Left ventricle myocardium superior (tissue), 1 donor: ENCODE data around the gene SLC5A6. TPM values are rescaled to one million over a fixed set of nuclear protein-coding genes. Genes with fewer than 3 reads are reported as not detected.

Source experiments
- ATAC-seq: fragments of 200-7000 bp; cut with Tn5 transposase; one replicate; pipeline ENCODE4 v1.9.1; 2020; ENCODE audit warnings: mild to moderate bottlenecking, moderate library complexity
- DNase-seq: peaks from one replicate; pipeline ENCODE4 v3.0.0-alpha.2; 2020
- intact Hi-C: fragments of 100-400 bp; cut with micrococcal nuclease; formaldehyde crosslinking; loops from one replicate; pipeline ENCODE4 v1.11.0; 2022
- total RNA-seq: library from RNA; stranded (reverse); fragmentation: NEBNext Ultra II Directional; extraction: Animal tissue kit (Norgen Biotek cat#: 25700); gene quantifications from one replicate; pipeline ENCODE4 v1.2.1, GENCODE V29; 2021
- donor health status: DM: no; HTN: yes; CAD: no; lungs with severe emphysema.

SLC5A6 gene
- total RNA-seq, 1 donor from 2014 or later, result 13.3 TPM

- no peak for ATAC-seq
- intact Hi-C loops, result no loop called here
- DNase-seq, result no peak
Measured at GRCh38 chr2:27238976-27239375, 26.9 kb upstream of the SLC5A6 start.

DNA sequence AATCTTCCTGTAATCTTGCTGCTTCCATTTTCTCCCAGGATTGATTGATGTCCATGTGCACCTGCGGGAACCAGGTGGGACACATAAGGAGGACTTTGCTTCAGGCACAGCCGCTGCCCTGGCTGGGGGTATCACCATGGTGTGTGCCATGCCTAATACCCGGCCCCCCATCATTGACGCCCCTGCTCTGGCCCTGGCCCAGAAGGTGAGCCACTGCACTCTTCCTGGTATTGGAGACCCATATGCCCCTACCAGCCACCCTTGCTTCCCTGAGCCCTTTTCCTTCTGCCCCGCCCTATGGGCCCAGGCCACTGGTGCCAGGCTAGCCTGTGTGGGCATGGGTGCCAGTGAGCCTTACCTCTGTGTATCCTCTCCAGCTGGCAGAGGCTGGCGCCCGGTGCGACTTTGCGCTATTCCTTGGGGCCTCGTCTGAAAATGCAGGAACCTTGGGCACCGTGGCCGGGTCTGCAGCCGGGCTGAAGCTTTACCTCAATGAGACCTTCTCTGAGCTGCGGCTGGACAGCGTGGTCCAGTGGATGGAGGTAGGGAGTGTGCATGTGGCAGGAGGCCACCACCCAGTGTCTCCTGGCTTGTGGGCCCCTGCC is 25.4 kb upstream of the SLC5A6 start:
- ATAC-seq (no peak), DNase-seq (no peak)
- intact Hi-C loops, result no loop called here

DNA sequence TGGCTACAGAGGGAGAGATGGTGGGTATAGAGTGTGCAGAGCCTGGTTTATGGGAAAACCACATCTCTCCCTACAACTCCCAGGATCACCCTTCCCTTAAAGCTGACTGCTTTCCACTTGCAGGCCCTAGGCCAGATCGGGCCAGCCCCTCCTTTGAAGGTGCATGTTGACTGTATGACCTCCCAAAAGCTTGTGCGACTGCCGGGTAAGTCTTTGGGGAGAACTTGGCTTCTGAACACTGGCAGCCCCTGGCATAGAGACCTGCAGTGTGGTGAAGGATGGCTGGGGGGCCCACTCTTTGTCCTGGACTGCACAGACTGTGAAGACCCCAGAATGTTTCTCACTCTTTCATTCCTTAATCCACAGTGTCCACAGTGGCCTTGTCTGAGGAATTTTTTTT is 24.6 kb upstream of the SLC5A6 start:
- DNase-seq (no peak), ATAC-seq (no peak)
- intact Hi-C loops, result no loop called here

DNA sequence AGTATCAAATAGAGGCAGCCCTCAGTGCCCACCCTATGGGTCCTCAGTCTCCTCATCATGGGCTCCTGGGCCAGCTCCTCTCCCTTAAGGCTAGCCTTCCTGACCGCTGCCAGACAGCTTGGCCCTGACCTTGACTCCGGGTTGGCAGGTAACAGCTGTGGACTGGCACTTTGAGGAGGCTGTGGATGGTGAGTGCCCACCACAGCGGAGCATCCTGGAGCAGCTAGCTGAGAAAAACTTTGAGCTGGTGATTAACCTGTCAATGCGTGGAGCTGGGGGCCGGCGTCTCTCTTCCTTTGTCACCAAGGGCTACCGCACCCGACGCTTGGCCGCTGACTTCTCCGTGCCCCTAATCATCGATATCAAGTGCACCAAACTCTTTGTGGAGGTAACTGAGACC is 24.1 kb upstream of the SLC5A6 start:
- intact Hi-C loops, result no loop called here

DNA sequence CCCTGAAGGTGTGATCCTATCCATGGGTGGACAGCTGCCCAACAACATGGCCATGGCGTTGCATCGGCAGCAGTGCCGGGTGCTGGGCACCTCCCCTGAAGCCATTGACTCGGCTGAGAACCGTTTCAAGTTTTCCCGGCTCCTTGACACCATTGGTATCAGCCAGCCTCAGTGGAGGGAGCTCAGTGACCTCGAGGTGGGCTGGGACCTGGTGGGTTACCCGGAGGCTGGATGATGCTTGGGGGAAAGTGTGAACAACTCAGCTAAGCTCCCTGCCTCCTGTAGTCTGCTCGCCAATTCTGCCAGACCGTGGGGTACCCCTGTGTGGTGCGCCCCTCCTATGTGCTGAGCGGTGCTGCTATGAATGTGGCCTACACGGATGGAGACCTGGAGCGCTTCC is 21.3 kb upstream of the SLC5A6 start:
- DNase-seq, result no peak
- intact Hi-C loops, result no loop called here
- ATAC-seq, result no peak

More for the DNA sequence above, 24.1 kb upstream of the SLC5A6 start:
- no peak for DNase-seq
- no peak for ATAC-seq

DNA sequence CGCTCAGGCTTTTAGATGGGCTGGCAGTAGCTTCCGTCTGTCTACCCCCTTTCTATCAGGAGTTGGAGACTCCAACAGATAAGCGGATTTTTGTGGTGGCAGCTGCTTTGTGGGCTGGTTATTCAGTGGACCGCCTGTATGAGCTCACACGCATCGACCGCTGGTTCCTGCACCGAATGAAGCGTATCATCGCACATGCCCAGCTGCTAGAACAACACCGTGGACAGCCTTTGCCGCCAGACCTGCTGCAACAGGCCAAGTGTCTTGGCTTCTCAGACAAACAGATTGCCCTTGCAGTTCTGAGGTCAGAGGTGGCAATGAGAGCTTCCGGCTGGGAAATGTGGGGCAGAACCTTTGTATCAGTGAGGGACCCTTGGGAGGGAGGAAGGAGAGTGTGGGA is 19.9 kb upstream of the SLC5A6 start:
- intact Hi-C loops, result no loop called here
- no peak for DNase-seq
- ATAC-seq, result no peak

DNA sequence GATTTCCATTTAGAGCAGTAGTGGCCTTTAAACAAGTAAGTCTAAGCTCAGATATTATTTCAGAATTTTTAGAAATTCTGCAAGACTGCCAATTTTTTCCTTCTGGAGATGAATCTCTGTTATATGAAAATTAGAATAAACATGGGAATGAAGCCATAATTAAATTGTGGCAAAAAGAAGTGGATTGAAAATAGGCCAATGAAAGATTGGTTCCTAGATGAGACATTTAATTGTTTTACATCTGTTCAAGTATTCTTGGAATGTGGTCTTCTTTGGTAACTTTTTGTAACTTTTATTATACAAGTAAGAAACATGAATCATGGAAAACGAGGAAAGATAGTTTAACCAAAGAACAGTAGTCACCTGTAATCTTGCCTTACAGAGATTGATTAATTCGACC is 15.4 kb upstream of the SLC5A6 start:
- intact Hi-C loops, result no loop called here
- ATAC-seq, result no peak

DNA sequence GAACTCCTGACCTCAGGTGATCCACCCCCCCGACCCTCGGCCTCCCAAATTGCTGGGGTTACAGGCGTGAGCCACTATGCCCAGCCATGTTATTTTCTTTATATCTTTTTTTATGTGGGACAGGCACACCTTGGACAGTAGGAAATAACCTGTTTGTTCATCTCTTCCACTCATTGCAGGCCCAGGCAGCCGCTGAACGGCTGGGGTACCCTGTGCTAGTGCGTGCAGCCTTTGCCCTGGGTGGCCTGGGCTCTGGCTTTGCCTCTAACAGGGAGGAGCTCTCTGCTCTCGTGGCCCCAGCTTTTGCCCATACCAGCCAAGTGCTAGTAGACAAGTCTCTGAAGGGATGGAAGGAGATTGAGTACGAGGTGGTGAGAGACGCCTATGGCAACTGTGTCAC is 13.5 kb upstream of the SLC5A6 start:
- no peak for DNase-seq

More for the DNA sequence above, 15.4 kb upstream of the SLC5A6 start:
- no peak for DNase-seq

DNA sequence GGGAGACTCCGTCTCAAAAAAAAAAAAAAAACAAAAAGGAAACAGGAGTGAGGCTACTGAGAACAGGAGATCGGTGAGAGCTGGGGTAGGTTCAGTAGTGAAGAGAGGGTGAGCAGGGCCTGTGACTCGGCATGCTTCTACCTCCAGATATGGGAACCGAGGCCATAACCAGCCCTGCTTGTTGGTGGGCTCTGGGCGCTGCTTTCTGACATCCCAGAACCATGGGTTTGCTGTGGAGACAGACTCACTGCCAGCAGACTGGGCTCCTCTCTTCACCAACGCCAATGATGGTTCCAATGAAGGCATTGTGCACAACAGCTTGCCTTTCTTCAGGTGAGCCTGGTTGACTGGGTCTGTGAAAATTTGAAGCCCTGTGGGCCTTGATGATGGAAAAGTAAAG is 11.3 kb upstream of the SLC5A6 start:
- intact Hi-C loops, result no loop called here
- ATAC-seq (no peak), DNase-seq (no peak)

More for the DNA sequence above, 13.5 kb upstream of the SLC5A6 start:
- no peak for ATAC-seq
- intact Hi-C loops, result no loop called here

GRCh38 chr2:27222407-27222806 is 10.3 kb upstream of the SLC5A6 start:
- intact Hi-C loops, result no loop called here
- DNase-seq, result no peak
- ATAC-seq, result no peak

GRCh38 chr2:27221166-27221565 is 9.1 kb upstream of the SLC5A6 start:
- DNase-seq (no peak), ATAC-seq (no peak)
- intact Hi-C loops, result no loop called here

DNA sequence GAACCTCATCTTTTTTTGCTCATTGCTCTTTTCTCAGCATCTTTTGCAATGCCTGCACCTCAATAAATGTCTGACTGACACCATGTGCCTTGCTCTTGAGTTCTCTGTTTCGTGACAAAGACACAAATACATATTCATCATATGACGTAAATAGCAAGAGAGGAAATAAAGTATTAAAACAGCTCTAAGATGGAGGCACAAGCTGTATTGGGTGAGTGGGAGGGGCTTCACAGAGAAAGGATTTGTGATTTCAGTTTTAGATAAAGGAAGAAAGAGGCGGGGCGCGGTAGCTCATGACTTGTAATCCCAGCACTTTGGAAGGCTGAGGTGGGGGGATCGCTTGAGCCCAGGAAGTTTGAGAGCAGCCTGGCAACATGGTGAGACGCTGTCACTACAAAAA is 8.0 kb upstream of the SLC5A6 start:
- no peak for ATAC-seq
- intact Hi-C loops, result no loop called here
- DNase-seq, result no peak

DNA sequence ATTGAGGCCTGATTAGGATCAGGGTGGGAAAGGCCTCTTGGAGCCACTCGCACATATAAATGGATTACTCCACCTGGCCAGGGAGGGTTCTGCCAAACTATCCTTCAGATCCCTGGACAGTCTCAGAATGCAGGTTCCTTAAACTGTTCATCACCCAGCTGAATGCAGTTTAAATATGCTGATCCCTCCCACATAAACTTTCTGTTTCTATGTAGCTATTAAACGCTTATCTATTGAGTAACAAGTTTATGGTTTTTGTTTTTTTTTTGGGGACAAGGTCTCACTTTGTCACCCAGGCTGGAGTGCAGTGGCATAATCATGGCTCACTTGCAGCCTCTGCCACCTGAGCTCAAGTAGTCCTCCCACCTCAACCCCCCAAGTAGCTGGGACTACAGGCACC is 7.0 kb upstream of the SLC5A6 start:
- ATAC-seq, result no peak
- intact Hi-C loops, result no loop called here
- DNase-seq, result no peak

- DNase-seq (no peak), ATAC-seq (no peak)
- intact Hi-C loops, result no loop called here
Measured at GRCh38 chr2:27218614-27219013, 6.5 kb upstream of the SLC5A6 start.

- ATAC-seq, result peak; percentile 93
- DNase-seq, result peak; percentile 93
- intact Hi-C loops, result no loop called here
Measured at GRCh38 chr2:27217173-27218121, 5.4 kb upstream of the SLC5A6 start, which contains the start of gene CAD. CAD (plus strand) TSS chr2:27217369; CDS start chr2:27217552, 183 bp downstream.

- intact Hi-C loops, result no loop called here
- DNase-seq (no peak), ATAC-seq (no peak)
Measured at GRCh38 chr2:27216416-27217137, 4.5 kb upstream of the SLC5A6 start.

GRCh38 chr2:27214941-27215340 is 2.9 kb upstream of the SLC5A6 start:
- intact Hi-C loops, result no loop called here
- no peak for DNase-seq
- no peak for ATAC-seq

GRCh38 chr2:27212626-27213471 is 781 bp upstream of the SLC5A6 start:
- no peak for DNase-seq
- intact Hi-C loops, result no loop called here
- peak; percentile 8 for ATAC-seq
